Left cardiac atrium (tissue), 2 donors: ENCODE measurements around the gene TRIM77. TPM values are rescaled to one million over a fixed set of nuclear protein-coding genes. Genes with fewer than 3 reads are reported as not detected.

ENCODE experiments used
- total RNA-seq, 2 donors: library from RNA; stranded (reverse); fragmentation: NEBNext Ultra II Directional; extraction: Animal tissue kit (Norgen Biotek cat#: 25700); gene quantifications; one replicate each; pipeline ENCODE4 v1.2.1, GENCODE V29; 2021
- donor health status: DM: no; HTN: yes; CAD: no; lungs with severe emphysema.
- donor health status: DM: yes; HTN: yes; CAD: no.

The TRIM77 gene
- total RNA-seq, 2 donors from 2014 or later: not detected

Other genes starting within 250 kb of the TRIM77 start
- 1 to 10 TPM; 2.7 to 5.2 TPM for gene NOX4, start 218.9 kb upstream of the TRIM77 start, total RNA-seq
- gene TRIM49, start 98.3 kb downstream of the TRIM77 start, total RNA-seq: not detected
- gene TRIM64B, start 168.2 kb downstream of the TRIM77 start, total RNA-seq: not detected
- gene TRIM49D1, start 211.9 kb downstream of the TRIM77 start, total RNA-seq: not detected
- not detected for gene TRIM49D2, start 213.8 kb downstream of the TRIM77 start, total RNA-seq